GM18861 (cell line): ENCODE results near the gene PTEN.

ENCODE experiments used
- ATAC-seq: cut with Tn5 transposase; IDR thresholded peaks from one replicate; pipeline ENCODE4 v1.9.1; 2021; ENCODE audit not compliant: unreplicated experiment

The PTEN gene

GRCh38 chr10:87918254-87918859 lies 54.9 kb downstream of the PTEN start:
- ATAC-seq, result no peak

- no peak for ATAC-seq
These were observed 57.1 kb downstream of the PTEN start for GRCh38 chr10:87920538-87920937.

DNA sequence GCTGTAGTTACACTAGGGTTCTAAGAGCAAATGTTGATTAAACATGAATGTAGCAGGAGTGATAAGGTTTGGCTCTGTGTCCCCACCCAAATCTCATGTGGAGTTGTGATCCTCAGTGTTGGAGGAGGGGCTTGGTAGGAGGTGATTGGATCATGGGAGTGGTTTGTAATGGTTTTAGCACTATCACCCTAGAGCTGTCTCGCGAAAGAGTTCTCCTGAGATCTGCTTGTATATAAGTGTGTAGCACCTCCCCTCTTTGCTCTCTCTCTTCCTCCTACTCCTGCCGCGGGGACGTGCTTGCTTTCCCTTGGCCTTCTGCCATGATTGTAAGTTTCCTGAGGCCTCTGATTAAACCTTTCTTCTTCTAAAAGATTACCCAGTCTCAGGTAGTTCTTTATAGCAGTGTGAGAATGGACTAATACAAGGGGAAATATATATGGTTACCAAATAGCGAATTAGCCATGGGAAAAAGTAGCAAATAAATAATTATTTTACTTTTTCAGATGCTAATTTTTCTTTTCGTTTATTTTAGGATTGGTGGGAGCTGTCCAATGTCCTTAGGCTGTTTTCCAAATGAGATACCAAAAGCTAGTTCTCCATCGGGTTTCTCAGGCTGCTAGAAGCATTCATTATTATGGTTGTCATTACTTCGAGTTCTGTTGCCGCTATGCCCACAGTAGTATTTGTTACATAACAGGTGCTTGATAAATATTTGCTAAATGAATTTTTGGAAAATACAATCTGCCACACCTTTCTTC lies 58.7 kb downstream of the PTEN start:
- ATAC-seq, result no peak

- ATAC-seq, result no peak
These were observed 59.8 kb downstream of the PTEN start for GRCh38 chr10:87923233-87923632.

DNA sequence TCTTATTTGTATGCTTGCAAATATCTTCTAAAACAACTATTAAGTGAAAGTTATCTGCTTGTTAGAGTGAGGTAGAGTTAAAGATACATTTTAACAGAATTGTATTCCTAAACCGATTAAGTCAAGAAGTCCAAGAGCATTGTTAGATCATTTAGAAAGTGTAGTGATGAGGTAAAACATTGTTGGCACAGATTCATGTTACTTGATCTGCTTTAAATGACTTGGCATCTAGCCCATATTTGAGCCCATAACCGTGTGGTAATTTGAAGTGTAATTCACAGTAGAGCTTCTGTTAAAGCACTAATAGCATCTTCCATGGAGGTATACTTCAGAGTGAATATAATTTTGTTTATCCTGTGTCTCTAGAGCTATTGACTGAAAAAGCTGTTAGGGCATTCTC lies 62.1 kb downstream of the PTEN start:
- no peak for ATAC-seq

DNA sequence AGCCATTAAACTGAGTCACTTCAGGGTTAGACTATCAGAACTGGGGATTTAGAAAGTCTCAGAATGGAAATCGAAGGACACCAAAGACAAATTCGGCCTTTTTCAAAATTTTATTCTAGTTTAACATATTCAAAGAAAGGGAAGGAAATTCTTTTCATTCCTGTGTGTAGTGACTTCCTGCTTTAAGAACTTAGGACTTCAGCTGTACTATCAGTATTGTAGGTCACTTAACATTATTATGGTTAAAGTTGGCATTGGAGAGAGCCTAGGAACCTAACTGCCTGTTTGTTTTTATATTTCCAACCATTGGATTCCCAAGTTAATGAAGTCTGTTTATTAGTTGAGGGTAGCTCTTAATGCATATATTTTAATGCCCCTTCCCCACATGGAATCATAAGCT lies 63.7 kb downstream of the PTEN start:
- ATAC-seq, result no peak

GRCh38 chr10:87928996-87929395 lies 65.6 kb downstream of the PTEN start:
- ATAC-seq, result no peak

- no peak for ATAC-seq
These were observed 66.7 kb downstream of the PTEN start for GRCh38 chr10:87930141-87930540.

DNA sequence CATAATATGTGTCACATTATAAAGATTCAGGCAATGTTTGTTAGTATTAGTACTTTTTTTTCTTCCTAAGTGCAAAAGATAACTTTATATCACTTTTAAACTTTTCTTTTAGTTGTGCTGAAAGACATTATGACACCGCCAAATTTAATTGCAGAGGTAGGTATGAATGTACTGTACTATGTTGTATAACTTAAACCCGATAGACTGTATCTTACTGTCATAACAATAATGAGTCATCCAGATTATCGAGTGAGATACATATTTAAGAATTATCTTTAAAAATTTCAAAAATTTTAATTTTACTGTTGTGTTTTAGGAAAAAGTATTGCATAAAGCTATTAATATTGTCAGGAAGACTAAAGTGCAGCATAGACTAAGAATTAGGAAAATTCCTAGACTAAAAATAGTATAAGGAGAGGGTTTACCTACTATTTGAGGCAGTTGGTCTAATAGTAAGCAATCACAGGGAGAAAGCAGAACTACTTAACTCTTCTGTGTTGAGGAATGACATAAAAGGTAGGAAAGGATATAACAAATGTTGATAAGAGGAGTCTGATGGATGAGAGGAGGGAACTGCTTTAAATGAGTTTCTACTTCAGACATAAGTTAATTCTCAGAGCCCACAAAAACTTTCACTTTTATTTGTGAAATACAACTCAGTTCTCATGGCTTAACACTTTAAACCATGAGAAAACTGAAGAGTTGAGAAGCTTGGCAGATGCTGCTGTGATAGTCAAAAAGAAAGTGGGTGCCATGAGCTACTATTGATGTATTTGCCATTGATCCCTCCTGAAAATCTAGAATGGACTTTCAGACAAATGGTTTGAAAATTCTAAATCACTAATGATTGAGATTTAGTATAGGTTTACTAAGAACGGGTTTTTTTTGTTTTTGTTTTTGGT lies 67.8 kb downstream of the PTEN start:
- peak; percentile 33 for ATAC-seq

DNA sequence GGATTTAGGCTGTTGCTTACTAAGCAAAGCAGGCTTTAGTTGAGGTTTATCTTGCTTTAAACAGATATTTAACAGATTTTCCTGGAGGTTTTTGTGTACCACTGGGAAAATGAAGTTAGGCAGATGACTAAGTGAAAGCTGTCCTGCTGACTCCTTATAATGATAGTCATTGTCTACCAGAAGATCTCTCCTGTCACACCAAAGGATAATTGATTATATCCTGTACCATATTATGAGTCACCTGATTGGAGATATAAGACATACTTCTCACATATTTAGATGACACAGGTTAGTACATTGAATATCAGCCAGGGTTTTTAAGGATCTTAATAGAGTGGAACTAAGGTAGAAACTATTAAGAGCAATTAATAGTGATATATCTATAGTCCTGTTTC lies 68.4 kb downstream of the PTEN start:
- ATAC-seq, result peak; percentile 13

- no peak for ATAC-seq
These were observed 72.1 kb downstream of the PTEN start for GRCh38 chr10:87935290-87936141.

DNA sequence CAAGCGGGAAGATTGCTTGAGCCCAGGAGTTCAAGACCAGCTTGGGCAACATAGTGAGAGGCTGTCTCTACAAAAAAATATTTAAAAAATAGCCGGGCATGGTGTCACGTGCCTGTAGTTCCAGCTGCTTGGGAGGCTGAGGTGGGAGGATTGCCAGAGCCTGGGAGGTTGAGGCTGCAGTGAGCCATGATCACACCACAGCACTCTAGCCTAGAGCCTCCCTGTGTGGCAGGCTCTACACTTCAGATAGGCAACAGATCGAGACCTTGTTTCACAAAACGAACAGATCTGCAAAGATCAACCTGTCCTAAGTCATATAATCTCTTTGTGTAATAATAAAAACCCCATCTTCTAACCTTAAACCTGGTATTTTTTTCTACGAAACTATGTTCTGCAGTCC lies 76.8 kb downstream of the PTEN start:
- ATAC-seq, result no peak

GRCh38 chr10:87942884-87943527 lies 79.6 kb downstream of the PTEN start:
- no peak for ATAC-seq

GRCh38 chr10:87945984-87946383 lies 82.6 kb downstream of the PTEN start:
- no peak for ATAC-seq

DNA sequence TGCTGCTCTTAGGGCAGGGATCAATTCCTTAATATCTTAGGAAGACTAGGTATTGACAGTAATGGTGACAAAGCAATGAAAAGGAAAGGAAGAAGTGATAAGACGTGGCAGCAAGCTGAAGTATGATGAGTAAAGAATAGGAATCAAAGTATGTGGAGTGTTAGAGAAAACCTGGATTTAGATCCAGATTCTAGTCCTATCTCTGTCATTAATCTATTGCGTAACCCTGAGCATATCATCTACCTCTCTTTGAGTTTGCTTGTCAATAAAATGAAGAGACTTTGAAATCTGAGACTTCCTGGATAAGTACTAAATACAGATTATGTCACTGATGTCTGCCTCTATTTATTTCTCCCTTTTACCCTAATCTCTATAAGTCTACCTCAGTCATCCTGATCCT lies 89.2 kb downstream of the PTEN start:
- ATAC-seq, result no peak

GRCh38 chr10:87956055-87956454 lies 92.6 kb downstream of the PTEN start:
- no peak for ATAC-seq

- ATAC-seq, result no peak
These were observed 94.3 kb downstream of the PTEN start for GRCh38 chr10:87957702-87958101.

GRCh38 chr10:87960230-87960629 lies 96.8 kb downstream of the PTEN start:
- ATAC-seq, result no peak

GRCh38 chr10:87961314-87961713 lies 97.9 kb downstream of the PTEN start:
- ATAC-seq, result no peak

- no peak for ATAC-seq
These were observed 103.0 kb downstream of the PTEN start for GRCh38 chr10:87966459-87966858.
